OCI-LY1 (cell line): Measurements from ENCODE around the gene AKT3.
"Not testable (repeated sequence)": the region's sequence is repeated elsewhere in the genome, so short reads cannot be mapped to it uniquely, and the experiment has no call there.

Experiments used
- H2AFZ ChIP-seq: fragments of 200-600 bp; sonication (generic), shearing (Covaris generic); 2 replicates; pipeline ENCODE4 v1.6.0; 2014; ENCODE audit warnings: antibody characterized with exemption, mild to moderate bottlenecking, low read length
- H3F3A ChIP-seq: fragments of 200-600 bp; sonication (generic), shearing (Covaris generic); 2 replicates; pipeline ENCODE4 v1.6.0; 2014; ENCODE audit warnings: mild to moderate bottlenecking, antibody characterized with exemption, low read length, moderate library complexity; ENCODE audit not compliant: insufficient read depth
- H3K27ac ChIP-seq: fragments of 200-600 bp; sonication (generic); 2 replicates; pipeline ENCODE4 v1.5.1; 2014; ENCODE audit warnings: low read length, mixed run types, mild to moderate bottlenecking, low read depth; ENCODE audit not compliant: poor library complexity, severe bottlenecking
- H3K27me3 ChIP-seq: fragments of 200-600 bp; sonication (generic); 2 replicates; pipeline ENCODE4 v1.6.0; 2014; ENCODE audit warnings: antibody characterized with exemption, mild to moderate bottlenecking, low read length, moderate library complexity; ENCODE audit not compliant: insufficient read depth
- H3K36me3 ChIP-seq: fragments of 200-600 bp; sonication (generic); 2 replicates; pipeline ENCODE4 v1.6.1; 2014; ENCODE audit warnings: mild to moderate bottlenecking, antibody characterized with exemption, low read length, moderate library complexity, mixed read lengths; ENCODE audit not compliant: insufficient read depth
- H3K4me1 ChIP-seq: fragments of 200-600 bp; sonication (generic); 2 replicates; pipeline ENCODE4 v1.5.1; 2014; ENCODE audit warnings: mild to moderate bottlenecking, low read length, moderate library complexity; ENCODE audit not compliant: insufficient read depth, severe bottlenecking
- H3K4me2 ChIP-seq: fragments of 200-600 bp; sonication (generic), shearing (Covaris generic); 2 replicates; pipeline ENCODE4 v1.6.1; 2014; ENCODE audit warnings: low read length
- H3K4me3 ChIP-seq: fragments of 200-600 bp; sonication (generic); 2 replicates; pipeline ENCODE4 v1.5.1; 2014; ENCODE audit warnings: low read length, low read depth, mild to moderate bottlenecking, mixed read lengths; ENCODE audit not compliant: poor library complexity, severe bottlenecking
- H3K79me2 ChIP-seq: fragments of 200-600 bp; shearing (Covaris generic); 2 replicates; pipeline ENCODE4 v1.6.1; 2016; ENCODE audit warnings: mixed run types, low read length, mixed read lengths; ENCODE audit not compliant: insufficient read depth
- H3K9ac ChIP-seq: fragments of 200-600 bp; sonication (generic), shearing (Covaris generic); 2 replicates; pipeline ENCODE4 v1.6.1; 2014; ENCODE audit warnings: mild to moderate bottlenecking, low read length, mixed read lengths
- H3K9me2 ChIP-seq: fragments of 200-600 bp; sonication (generic), shearing (Covaris generic); 2 replicates; pipeline ENCODE4 v1.6.1; 2014; ENCODE audit warnings: low read depth, mild to moderate bottlenecking, low read length, mixed read lengths
- H3K9me3 ChIP-seq: fragments of 200-600 bp; shearing (Covaris generic); 2 replicates; pipeline ENCODE4 v1.6.1; 2014; ENCODE audit warnings: low read length, mixed read lengths
- H4K20me1 ChIP-seq: fragments of 200-600 bp; sonication (generic), shearing (Covaris generic); 2 replicates; pipeline ENCODE4 v1.6.0; 2016; ENCODE audit warnings: mild to moderate bottlenecking, low read length; ENCODE audit not compliant: insufficient read depth
- EZH2 ChIP-seq: fragments of 200-600 bp; sonication (generic), shearing (Covaris generic); IDR thresholded peaks from 2 replicates; pipeline ENCODE4 v1.8.0; 2017; ENCODE audit warnings: borderline replicate concordance, mixed run types, mild to moderate bottlenecking, antibody characterized with exemption, low read length, moderate library complexity, mixed read lengths
- TF ChIP-seq, protein P1 (sequence below): fragments of 200-600 bp; sonication (generic), shearing (Covaris generic); IDR thresholded peaks from 2 replicates; pipeline ENCODE4 v1.5.1; 2017; ENCODE audit warnings: mild to moderate bottlenecking, antibody characterized with exemption, low read length, moderate library complexity, mixed read lengths

AKT3 gene

DNA sequence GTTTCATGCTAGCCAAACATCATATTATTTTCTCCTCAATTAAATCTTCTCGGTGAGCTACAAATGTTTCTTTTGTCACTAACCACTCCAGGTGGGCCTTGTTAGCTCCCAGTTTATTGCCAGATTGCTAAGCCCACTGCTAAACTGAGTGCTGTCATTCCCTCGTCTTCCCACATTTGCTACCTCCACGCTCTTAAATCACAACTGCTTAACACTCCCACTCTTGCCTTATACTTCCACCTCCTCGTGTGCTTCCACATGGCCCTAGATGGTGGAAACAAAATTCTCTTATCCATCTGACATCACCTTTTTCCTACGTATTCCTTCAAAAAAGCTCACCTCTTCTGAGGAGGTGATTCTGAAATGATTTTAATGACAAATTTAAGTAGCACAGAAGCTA, 34.6 kb upstream of the AKT3 start:
- H3K4me2 ChIP-seq = no peak overlapping the region
- H3K9me3 ChIP-seq = no peaks in the 10 kb centered on the region
- H3K4me1 ChIP-seq = no peaks in the 10 kb centered on the region
- no peak overlapping the region for H3K27ac ChIP-seq
- no peak overlapping the region for H3K4me3 ChIP-seq
- no peaks in the 10 kb centered on the region for H3K79me2 ChIP-seq
- H3K9me2 ChIP-seq = no peaks in the 10 kb centered on the region
- TF ChIP-seq, protein P1, sequence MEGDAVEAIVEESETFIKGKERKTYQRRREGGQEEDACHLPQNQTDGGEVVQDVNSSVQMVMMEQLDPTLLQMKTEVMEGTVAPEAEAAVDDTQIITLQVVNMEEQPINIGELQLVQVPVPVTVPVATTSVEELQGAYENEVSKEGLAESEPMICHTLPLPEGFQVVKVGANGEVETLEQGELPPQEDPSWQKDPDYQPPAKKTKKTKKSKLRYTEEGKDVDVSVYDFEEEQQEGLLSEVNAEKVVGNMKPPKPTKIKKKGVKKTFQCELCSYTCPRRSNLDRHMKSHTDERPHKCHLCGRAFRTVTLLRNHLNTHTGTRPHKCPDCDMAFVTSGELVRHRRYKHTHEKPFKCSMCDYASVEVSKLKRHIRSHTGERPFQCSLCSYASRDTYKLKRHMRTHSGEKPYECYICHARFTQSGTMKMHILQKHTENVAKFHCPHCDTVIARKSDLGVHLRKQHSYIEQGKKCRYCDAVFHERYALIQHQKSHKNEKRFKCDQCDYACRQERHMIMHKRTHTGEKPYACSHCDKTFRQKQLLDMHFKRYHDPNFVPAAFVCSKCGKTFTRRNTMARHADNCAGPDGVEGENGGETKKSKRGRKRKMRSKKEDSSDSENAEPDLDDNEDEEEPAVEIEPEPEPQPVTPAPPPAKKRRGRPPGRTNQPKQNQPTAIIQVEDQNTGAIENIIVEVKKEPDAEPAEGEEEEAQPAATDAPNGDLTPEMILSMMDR = no peak
- no peak for TF ChIP-seq EZH2
- no peak overlapping the region for H3K9ac ChIP-seq
- H3K36me3 ChIP-seq = no peaks in the 10 kb centered on the region
- H2AFZ ChIP-seq = no peak overlapping the region
- no peaks in the 10 kb centered on the region for H3F3A ChIP-seq
- H4K20me1 ChIP-seq = no peaks in the 10 kb centered on the region
- H3K27me3 ChIP-seq = no peaks in the 10 kb centered on the region

DNA sequence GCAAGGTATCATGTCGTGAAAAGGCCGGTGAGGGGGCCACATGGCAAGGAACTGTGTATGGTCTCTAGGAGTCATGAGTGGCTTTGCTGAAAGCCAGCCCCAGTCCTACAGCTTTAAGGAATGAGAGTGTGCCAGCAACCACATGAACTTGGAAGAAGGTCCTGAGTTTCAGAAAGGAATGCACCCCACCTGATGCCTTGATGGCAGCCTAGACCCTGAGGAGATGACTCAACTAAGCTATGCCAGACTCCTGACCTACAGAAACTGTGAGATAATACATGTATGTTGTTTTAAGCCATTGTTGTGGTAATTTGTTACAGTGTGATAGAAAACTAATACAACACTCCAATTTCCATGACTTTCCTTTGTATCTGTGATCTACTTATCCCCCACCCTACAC, 33.5 kb upstream of the AKT3 start:
- H3K9me2 ChIP-seq = no peaks in the 10 kb centered on the region
- H3K27ac ChIP-seq = no peak overlapping the region
- no peak overlapping the region for H2AFZ ChIP-seq
- H3K9ac ChIP-seq = no peak overlapping the region
- no peaks in the 10 kb centered on the region for H3K27me3 ChIP-seq
- H3K4me3 ChIP-seq = no peak overlapping the region
- H4K20me1 ChIP-seq = no peaks in the 10 kb centered on the region
- H3K79me2 ChIP-seq = no peaks in the 10 kb centered on the region
- H3F3A ChIP-seq = no peaks in the 10 kb centered on the region
- no peak for TF ChIP-seq EZH2
- TF ChIP-seq, protein P1 = no peak
- H3K4me1 ChIP-seq = no peaks in the 10 kb centered on the region
- no peak overlapping the region for H3K4me2 ChIP-seq
- H3K9me3 ChIP-seq = no peaks in the 10 kb centered on the region
- no peaks in the 10 kb centered on the region for H3K36me3 ChIP-seq

DNA sequence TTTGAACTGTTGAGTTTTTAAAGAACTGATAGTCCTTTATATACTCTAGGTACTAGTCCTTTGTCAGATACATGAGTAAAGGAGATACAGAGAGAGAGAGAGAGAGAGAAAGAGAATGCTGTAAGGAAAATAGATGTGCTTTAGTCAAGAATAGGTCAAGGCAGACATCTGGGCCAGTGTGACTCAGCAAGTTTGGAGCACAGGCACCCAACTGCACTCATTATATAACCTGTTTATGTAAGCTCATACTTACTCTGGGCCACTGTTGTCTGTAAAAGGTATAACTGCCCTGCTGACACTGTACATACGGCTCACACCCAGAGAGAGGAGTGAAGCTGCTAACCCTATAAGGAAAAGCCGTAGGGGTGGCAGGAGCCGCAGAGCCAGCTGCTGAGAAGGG, 32.2 kb upstream of the AKT3 start:
- H3K4me1 ChIP-seq = no peaks in the 10 kb centered on the region
- no peaks in the 10 kb centered on the region for H4K20me1 ChIP-seq
- H3K79me2 ChIP-seq = no peaks in the 10 kb centered on the region
- no peaks in the 10 kb centered on the region for H3K27me3 ChIP-seq
- no peak overlapping the region for H3K4me2 ChIP-seq
- no peak overlapping the region for H3K27ac ChIP-seq
- no peaks in the 10 kb centered on the region for H3K9me3 ChIP-seq
- no peak overlapping the region for H3K4me3 ChIP-seq
- H3K9me2 ChIP-seq = no peaks in the 10 kb centered on the region
- H3K36me3 ChIP-seq = no peaks in the 10 kb centered on the region
- no peaks in the 10 kb centered on the region for H3F3A ChIP-seq
- no peak for TF ChIP-seq EZH2
- TF ChIP-seq, protein P1 = no peak
- no peak overlapping the region for H3K9ac ChIP-seq
- H2AFZ ChIP-seq = no peak overlapping the region

DNA sequence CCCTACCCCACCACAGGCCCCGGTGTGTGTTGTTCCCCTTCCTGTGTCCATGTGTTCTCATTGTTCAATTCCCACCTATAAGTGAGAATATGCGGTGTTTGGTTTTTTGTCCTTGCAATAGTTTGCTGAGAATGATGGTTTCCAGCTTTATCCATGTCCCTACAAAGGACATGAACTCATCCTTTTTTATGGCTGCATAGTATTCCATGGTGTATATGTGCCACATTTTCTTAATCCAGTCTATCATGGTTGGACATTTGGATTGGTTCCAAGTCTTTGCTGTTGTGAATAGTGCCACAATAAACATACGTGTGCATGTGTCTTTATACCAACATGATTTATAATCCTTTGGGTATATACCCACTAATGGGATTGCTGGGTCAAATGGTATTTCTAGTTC, 27.0 kb upstream of the AKT3 start:
- H4K20me1 ChIP-seq, H3K4me3 ChIP-seq, H3K36me3 ChIP-seq, H3K27ac ChIP-seq, H3K27me3 ChIP-seq, H3K79me2 ChIP-seq, H3K9ac ChIP-seq, H3F3A ChIP-seq, H3K9me3 ChIP-seq, H3K9me2 ChIP-seq, H3K4me2 ChIP-seq, H3K4me1 ChIP-seq, H2AFZ ChIP-seq: not testable (repeated sequence)
